Endodermal cell (in vitro differentiated cells): ENCODE results near the gene ATP7A. TPM values are rescaled to one million over a fixed set of nuclear protein-coding genes. Genes with fewer than 3 reads are reported as not detected.
"Not testable (repeated sequence)": the region's sequence is repeated elsewhere in the genome, so short reads cannot be mapped to it uniquely, and the experiment has no call there.

Experiments used
- DNase-seq: peaks from one replicate; pipeline ENCODE4 v3.0.0-alpha.2; 2017
- H3K27ac ChIP-seq: 2 replicates; pipeline ENCODE4 v1.5.1; 2013; ENCODE audit warnings: mild to moderate bottlenecking, low read depth, low read length, moderate library complexity
- H3K27me3 ChIP-seq: 2 replicates; pipeline ENCODE4 v1.6.1; 2013; ENCODE audit warnings: mild to moderate bottlenecking, low read length, moderate library complexity; ENCODE audit not compliant: insufficient read depth, control insufficient read depth, poor library complexity, severe bottlenecking
- H3K36me3 ChIP-seq: 2 replicates; pipeline ENCODE4 v1.7.0; 2013; ENCODE audit warnings: mild to moderate bottlenecking, low read length, moderate library complexity; ENCODE audit not compliant: control insufficient read depth, insufficient read depth
- H3K4me1 ChIP-seq: one replicate; pipeline ENCODE4 v1.7.0; 2013; ENCODE audit warnings: low read length; ENCODE audit not compliant: control insufficient read depth, insufficient read depth
- H3K4me3 ChIP-seq: 2 replicates; pipeline ENCODE4 v1.5.1; 2013; ENCODE audit warnings: mild to moderate bottlenecking, low read length, moderate library complexity
- H3K9ac ChIP-seq: 2 replicates; pipeline ENCODE4 v1.6.1; 2013; ENCODE audit warnings: mild to moderate bottlenecking, low read length, moderate library complexity; ENCODE audit not compliant: poor library complexity, severe bottlenecking; ENCODE audit errors: extremely low read depth
- H3K9me3 ChIP-seq: 2 replicates; pipeline ENCODE4 v1.6.1; 2013; ENCODE audit warnings: mild to moderate bottlenecking, low read length, moderate library complexity; ENCODE audit not compliant: control insufficient read depth
- H3K27ac Mint-ChIP-seq: 2 replicates; pipeline ENCODE4 v1.8.0; 2020; ENCODE audit warnings: mixed read lengths
- H3K27me3 Mint-ChIP-seq: 2 replicates; pipeline ENCODE4 v1.8.0; 2021; ENCODE audit warnings: mild to moderate bottlenecking, mixed read lengths; ENCODE audit not compliant: insufficient read depth
- H3K36me3 Mint-ChIP-seq: 2 replicates; pipeline ENCODE4 v1.8.0; 2020; ENCODE audit warnings: low read depth, mixed read lengths
- H3K4me1 Mint-ChIP-seq: 2 replicates; pipeline ENCODE4 v1.8.0; 2020; ENCODE audit warnings: mixed read lengths
- H3K4me3 Mint-ChIP-seq: 2 replicates; pipeline ENCODE4 v1.8.0; 2020; ENCODE audit warnings: mild to moderate bottlenecking, moderate library complexity, mixed read lengths
- H3K9me3 Mint-ChIP-seq: 2 replicates; pipeline ENCODE4 v1.8.0; 2020; ENCODE audit warnings: mild to moderate bottlenecking, mixed read lengths
- WGBS, 2 experiments: methylation state at CpG; one replicate each; pipeline versions ENCODE4 v1.1.5 to v1.1.7; 2013; ENCODE audit warnings: missing lambda C conversion rate in 2 of 2, mixed read lengths in 1 of 2; ENCODE audit not compliant: insufficient coverage in 1 of 2, insufficient read length in 1 of 2; 5-methylcytosine and 5-hydroxymethylcytosine counted together
- total RNA-seq, 2 donors: library from RNA; stranded (reverse); fragmentation: NEBNext Ultra II Directional in 1 of 2; extraction: Animal tissue kit (Norgen Biotek cat#: 25700) in 1 of 2; gene quantifications; 2 replicates in 1 of 2; 3 replicates in 1 of 2; pipeline ENCODE4 v1.2.1, GENCODE V29; 2021
- TF ChIP-seq, protein P1 (sequence below): fragments of 200-600 bp; sonication (generic); conservative IDR thresholded peaks from 2 replicates; pipeline ENCODE4 v1.5.0; 2021; ENCODE audit warnings: antibody characterized with exemption, mild to moderate bottlenecking

ATP7A gene
- total RNA-seq, 2 donors from 2014 or later, result 4.4 to 5.8 TPM

DNA sequence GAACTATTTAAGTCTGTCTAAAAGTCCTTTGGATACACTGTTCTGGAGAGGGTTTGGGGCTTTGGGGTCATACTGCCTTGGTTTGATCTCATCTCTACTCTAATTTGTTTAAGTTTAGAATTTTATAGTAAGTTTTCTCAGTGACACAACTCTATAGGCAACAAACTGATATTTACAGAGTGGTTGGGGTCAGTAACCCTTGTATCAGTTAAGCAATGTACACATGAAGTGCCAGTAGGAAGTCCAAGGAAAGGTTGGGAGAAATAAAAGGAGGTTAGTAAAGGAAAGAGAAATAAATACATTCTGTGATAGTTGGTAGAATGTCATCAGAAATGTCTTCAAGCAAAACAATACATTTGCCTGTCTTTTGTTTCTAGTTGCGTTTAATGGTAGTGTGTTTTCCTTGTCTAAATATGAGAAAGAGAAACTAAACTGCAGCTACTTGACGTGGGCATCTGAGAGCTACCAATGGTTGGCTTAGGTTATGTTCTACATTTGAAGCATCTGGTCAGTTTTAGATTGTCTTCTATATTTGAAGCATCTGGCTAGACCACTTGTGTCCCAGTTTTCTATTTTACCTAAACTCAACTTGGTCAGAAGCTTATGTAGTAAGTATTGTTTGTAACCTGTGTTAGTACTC, 6.9 kb downstream of the ATP7A start:
- H3K4me3 ChIP-seq, result no peak overlapping the region
- Mint-ChIP-seq H3K27ac (no peak overlapping the region), H3K36me3 (no peaks in the 10 kb centered on the region), H3K4me3 (no peak overlapping the region), H3K4me1 (peaks cover 4% of the 10 kb centered on the region), H3K9me3 (peaks cover 38% of the 10 kb centered on the region), H3K27me3 (no peaks in the 10 kb centered on the region)
- H3K4me1 ChIP-seq, result no peaks in the 10 kb centered on the region
- H3K36me3 ChIP-seq, result no peaks in the 10 kb centered on the region
- TF ChIP-seq, protein P1, sequence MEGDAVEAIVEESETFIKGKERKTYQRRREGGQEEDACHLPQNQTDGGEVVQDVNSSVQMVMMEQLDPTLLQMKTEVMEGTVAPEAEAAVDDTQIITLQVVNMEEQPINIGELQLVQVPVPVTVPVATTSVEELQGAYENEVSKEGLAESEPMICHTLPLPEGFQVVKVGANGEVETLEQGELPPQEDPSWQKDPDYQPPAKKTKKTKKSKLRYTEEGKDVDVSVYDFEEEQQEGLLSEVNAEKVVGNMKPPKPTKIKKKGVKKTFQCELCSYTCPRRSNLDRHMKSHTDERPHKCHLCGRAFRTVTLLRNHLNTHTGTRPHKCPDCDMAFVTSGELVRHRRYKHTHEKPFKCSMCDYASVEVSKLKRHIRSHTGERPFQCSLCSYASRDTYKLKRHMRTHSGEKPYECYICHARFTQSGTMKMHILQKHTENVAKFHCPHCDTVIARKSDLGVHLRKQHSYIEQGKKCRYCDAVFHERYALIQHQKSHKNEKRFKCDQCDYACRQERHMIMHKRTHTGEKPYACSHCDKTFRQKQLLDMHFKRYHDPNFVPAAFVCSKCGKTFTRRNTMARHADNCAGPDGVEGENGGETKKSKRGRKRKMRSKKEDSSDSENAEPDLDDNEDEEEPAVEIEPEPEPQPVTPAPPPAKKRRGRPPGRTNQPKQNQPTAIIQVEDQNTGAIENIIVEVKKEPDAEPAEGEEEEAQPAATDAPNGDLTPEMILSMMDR, result no peak
- no peak for DNase-seq
- H3K9me3 ChIP-seq, result no peaks in the 10 kb centered on the region
- WGBS, 2 experiments, result 73% methylated on average over 2 of the region's 2 CpGs; no CpG with 5 or more reads in 1 of the 2 experiments
- no peaks in the 10 kb centered on the region for H3K27me3 ChIP-seq
- no peak overlapping the region for H3K27ac ChIP-seq
- no peak overlapping the region for H3K9ac ChIP-seq

DNA sequence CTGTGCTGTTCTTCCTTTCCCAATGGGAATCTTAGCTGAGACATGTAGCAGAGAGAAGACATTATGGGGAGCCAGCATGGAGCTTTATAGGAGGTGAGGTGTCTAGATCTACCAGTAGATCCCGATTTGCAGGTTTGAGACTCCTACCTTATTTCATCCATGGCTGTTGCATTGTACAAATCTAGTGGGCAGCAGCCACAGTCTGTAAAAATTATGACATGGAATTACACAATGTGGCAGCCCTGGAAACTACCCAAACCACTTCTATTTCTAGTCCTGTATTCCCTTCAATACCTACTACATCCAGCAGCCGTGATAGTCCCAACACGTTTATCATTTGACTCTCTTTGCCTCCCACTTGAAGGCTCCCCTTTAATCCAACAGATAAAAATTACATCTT, 8.1 kb downstream of the ATP7A start:
- H3K4me3 Mint-ChIP-seq, result no peak overlapping the region
- TF ChIP-seq, protein P1, result no peak
- WGBS, 2 experiments, result 89 to 100% methylated on average over 1 to 3 of the region's 3 CpGs
- H3K36me3 Mint-ChIP-seq, result no peaks in the 10 kb centered on the region
- H3K27me3 Mint-ChIP-seq, result no peaks in the 10 kb centered on the region
- H3K9ac ChIP-seq, result no peak overlapping the region
- H3K36me3 ChIP-seq, result no peaks in the 10 kb centered on the region
- H3K27me3 ChIP-seq, result no peaks in the 10 kb centered on the region
- DNase-seq, result no peak
- no peak overlapping the region for H3K4me3 ChIP-seq
- no peaks in the 10 kb centered on the region for H3K4me1 ChIP-seq
- no peak overlapping the region for H3K27ac Mint-ChIP-seq
- H3K9me3 ChIP-seq, result no peaks in the 10 kb centered on the region
- H3K27ac ChIP-seq, result no peak overlapping the region
- H3K4me1 Mint-ChIP-seq, result no peaks in the 10 kb centered on the region
- H3K9me3 Mint-ChIP-seq, result peaks cover 41% of the 10 kb centered on the region

DNA sequence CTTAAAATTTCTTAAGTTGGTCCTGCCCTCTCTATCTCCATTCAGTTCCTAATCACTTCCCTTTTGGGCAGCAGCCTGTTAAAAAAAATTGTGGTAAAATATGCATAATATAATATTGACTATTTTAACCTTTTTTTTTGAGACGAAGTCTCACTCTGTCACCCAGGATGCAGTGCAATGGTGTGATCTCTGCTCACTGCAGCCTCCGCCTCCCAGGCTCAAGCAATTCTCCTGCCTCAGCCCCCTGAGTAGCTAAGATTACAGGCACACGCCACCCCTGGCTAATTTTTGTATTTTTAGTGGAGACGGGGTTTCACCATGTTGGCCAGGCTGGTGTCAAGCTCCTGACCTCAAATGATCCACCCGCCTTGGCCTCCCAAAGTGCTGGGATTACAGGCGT, 8.9 kb downstream of the ATP7A start:
- WGBS, 2 experiments, result 85% methylated on average over 6 of the region's 6 CpGs; no CpG with 5 or more reads in 1 of the 2 experiments
- not testable (repeated sequence) for H3K4me1 Mint-ChIP-seq, H3K36me3 Mint-ChIP-seq, H3K27me3 Mint-ChIP-seq, H3K4me1 ChIP-seq, H3K9ac ChIP-seq, H3K27ac Mint-ChIP-seq, H3K27me3 ChIP-seq, H3K36me3 ChIP-seq, H3K9me3 ChIP-seq, H3K4me3 Mint-ChIP-seq, DNase-seq, H3K4me3 ChIP-seq, H3K27ac ChIP-seq
- peaks cover 44% of the 10 kb centered on the region for H3K9me3 Mint-ChIP-seq

DNA sequence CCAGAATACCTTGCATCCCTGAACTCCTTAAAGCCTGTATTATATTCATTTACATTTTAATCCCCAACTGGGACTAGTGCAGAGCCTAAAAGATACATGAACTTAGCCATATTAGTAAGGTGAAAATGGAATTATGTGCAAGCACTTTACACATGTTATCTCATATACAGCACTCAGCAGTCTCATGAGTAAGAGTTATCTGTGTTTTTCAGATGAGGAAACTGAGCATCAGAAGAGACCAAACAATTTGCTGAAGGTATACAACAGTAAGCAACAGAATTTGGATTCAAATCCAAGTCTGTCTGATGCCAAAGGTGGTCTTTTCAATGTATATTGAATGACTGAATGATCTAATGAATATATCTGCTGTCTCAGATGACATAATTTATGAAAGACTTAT, 12.3 kb downstream of the ATP7A start:
- H3K9me3 Mint-ChIP-seq, result peaks cover 37% of the 10 kb centered on the region
- H3K4me3 Mint-ChIP-seq, result no peak overlapping the region
- Histone ChIP-seq H3K4me3 (no peak overlapping the region), H3K27ac (no peak overlapping the region), H3K27me3 (no peaks in the 10 kb centered on the region), H3K9ac (no peak overlapping the region), H3K4me1 (no peaks in the 10 kb centered on the region), H3K36me3 (no peaks in the 10 kb centered on the region), H3K9me3 (no peaks in the 10 kb centered on the region)
- H3K36me3 Mint-ChIP-seq, result no peaks in the 10 kb centered on the region
- DNase-seq, result no peak
- no peaks in the 10 kb centered on the region for H3K4me1 Mint-ChIP-seq
- no peak overlapping the region for H3K27ac Mint-ChIP-seq
- no peaks in the 10 kb centered on the region for H3K27me3 Mint-ChIP-seq
- TF ChIP-seq, protein P1, result no peak
